ENCODE measurements around the gene PLD6. TPM values are rescaled to one million over a fixed set of nuclear protein-coding genes. Genes with fewer than 3 reads are reported as not detected.

Gene PLD6
- total RNA-seq, 1 experiment from 2014 or later = 0.09 TPM

GRCh38 chr17:17204635-17205231 is 1.4 kb downstream of the PLD6 start:
- Histone ChIP-seq H4K91ac (ENCODE audit: insufficient read length, low read depth, low read length) (no peak overlapping the region), H3K14ac (ENCODE audit: insufficient read depth, low read length) (no peak overlapping the region), H3K4me2 (ENCODE audit: insufficient read depth, insufficient read length, low read length) (no peak overlapping the region), H2AK5ac (ENCODE audit: insufficient read length, low read length) (no peak overlapping the region), H3K9me3 (ENCODE audit: control insufficient read depth, low read depth, low read length) (no peaks in the 10 kb centered on the region), H2BK120ac (ENCODE audit: low read depth, low read length, poor library complexity, severe bottlenecking) (no peak overlapping the region), H2BK15ac (ENCODE audit: low read depth, low read length) (no peak overlapping the region), H3K79me1 (ENCODE audit: insufficient read depth, low read depth, low read length, poor library complexity, severe bottlenecking) (no peaks in the 10 kb centered on the region), H4K5ac (ENCODE audit: insufficient read length, low read depth, low read length) (no peak overlapping the region), H4K20me1 (ENCODE audit: control insufficient read depth, insufficient read depth, insufficient read length) (no peaks in the 10 kb centered on the region), H3T11ph (ENCODE audit: low read length) (no peak overlapping the region), H3K27me3 (ENCODE audit: insufficient read depth, low read length) (no peaks in the 10 kb centered on the region), H3K79me2 (ENCODE audit: insufficient read depth, low read length) (no peaks in the 10 kb centered on the region), H3K4me1 (ENCODE audit: insufficient read depth, low read length) (no peaks in the 10 kb centered on the region), H2BK20ac (ENCODE audit: low read depth, low read length, poor library complexity, severe bottlenecking) (no peak overlapping the region), H2AFZ (ENCODE audit: low read length) (no peak overlapping the region), H3K27ac (ENCODE audit: insufficient read length, low read depth, low read length) (no peak overlapping the region), H2BK12ac (ENCODE audit: insufficient read length, low read depth, low read length) (no peak overlapping the region), H3K18ac (ENCODE audit: insufficient read length, low read depth, low read length) (no peak overlapping the region), H2BK5ac (ENCODE audit: insufficient read length, low read length) (no peak overlapping the region), H3K56ac (ENCODE audit: insufficient read length, low read depth, low read length) (no peak overlapping the region), H3K9ac (ENCODE audit: extremely low read depth, insufficient read length, low read length) (no peak overlapping the region), H3K23me2 (ENCODE audit: insufficient read length, low read depth, low read length, poor library complexity, severe bottlenecking) (peaks cover 3% of the 10 kb centered on the region), H4K8ac (replicated peaks; ENCODE audit: insufficient read length, low read depth, low read length) (no peak overlapping the region), H3K23ac (ENCODE audit: insufficient read length, low read depth, low read length) (no peak overlapping the region), H3K4ac (ENCODE audit: low read depth, low read length) (no peak overlapping the region)
- TF ChIP-seq CTCF (conservative IDR thresholded peaks at IDR 0.05) = no peak
- no CpG with 5 or more reads among the region's 14 CpGs for WGBS (ENCODE audit: extremely low coverage, insufficient read length, low lambda C conversion rate)
- peaks cover 1% of the 10 kb centered on the region; the same call in 1 of the 2 replicates for H3K27me3 Mint-ChIP-seq (ENCODE audit: low read depth)
- DNase-seq = no peak
- H3K36me3 Mint-ChIP-seq (ENCODE audit: insufficient read depth in 1 of 3, low read depth in 3 of 3) = no peaks in the 10 kb centered on the region
- no peak overlapping the region; a peak in 1 of 5 replicates for H3K4me3 Mint-ChIP-seq
- no peak overlapping the region; a peak in 1 of 7 replicates for H3K27ac Mint-ChIP-seq
- no peaks in the 10 kb centered on the region for H3K9me3 Mint-ChIP-seq
- no peaks in the 10 kb centered on the region for H3K4me1 Mint-ChIP-seq

Data from H9 (cell line).